ENCODE measurements around the gene YEATS2.

DNA sequence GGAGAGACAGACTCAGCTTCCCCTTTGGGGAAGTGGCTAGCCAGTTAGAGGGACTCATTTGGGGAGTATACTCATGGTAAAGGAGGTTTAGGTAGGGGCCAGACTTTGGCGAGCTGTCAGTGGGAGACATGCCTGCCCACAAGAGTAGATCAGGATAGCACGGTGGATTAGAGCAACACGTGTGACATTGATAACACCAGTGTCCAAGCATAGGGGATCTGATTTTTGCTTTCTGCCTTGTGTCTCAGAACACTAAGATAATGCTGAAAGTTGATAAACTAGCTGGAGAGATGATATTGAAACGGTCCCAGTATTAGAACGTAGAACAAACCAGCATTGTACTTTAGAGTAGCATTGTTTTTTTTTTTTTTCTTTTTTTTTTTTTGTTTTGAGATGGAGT lies 101.9 kb downstream of the YEATS2 start:
- TF ChIP-seq, protein P1, sequence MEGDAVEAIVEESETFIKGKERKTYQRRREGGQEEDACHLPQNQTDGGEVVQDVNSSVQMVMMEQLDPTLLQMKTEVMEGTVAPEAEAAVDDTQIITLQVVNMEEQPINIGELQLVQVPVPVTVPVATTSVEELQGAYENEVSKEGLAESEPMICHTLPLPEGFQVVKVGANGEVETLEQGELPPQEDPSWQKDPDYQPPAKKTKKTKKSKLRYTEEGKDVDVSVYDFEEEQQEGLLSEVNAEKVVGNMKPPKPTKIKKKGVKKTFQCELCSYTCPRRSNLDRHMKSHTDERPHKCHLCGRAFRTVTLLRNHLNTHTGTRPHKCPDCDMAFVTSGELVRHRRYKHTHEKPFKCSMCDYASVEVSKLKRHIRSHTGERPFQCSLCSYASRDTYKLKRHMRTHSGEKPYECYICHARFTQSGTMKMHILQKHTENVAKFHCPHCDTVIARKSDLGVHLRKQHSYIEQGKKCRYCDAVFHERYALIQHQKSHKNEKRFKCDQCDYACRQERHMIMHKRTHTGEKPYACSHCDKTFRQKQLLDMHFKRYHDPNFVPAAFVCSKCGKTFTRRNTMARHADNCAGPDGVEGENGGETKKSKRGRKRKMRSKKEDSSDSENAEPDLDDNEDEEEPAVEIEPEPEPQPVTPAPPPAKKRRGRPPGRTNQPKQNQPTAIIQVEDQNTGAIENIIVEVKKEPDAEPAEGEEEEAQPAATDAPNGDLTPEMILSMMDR (IDR thresholded peaks at IDR 0.05) = no peak
- TF ChIP-seq EP300 (IDR thresholded peaks at IDR 0.05) = no peak
